Kidney epithelial cell (primary cell): ENCODE data around the gene RBM4B. TPM values are rescaled to one million over a fixed set of nuclear protein-coding genes. Genes with fewer than 3 reads are reported as not detected.

Source experiments
- DNase-seq: peaks from one replicate; pipeline ENCODE4 v3.0.0-alpha.2; 2010; ENCODE audit warnings: low read depth
- H3K27me3 ChIP-seq: 2 replicates; pipeline ENCODE4 v1.6.0; 2011; ENCODE audit warnings: low read length; ENCODE audit not compliant: control insufficient read depth, insufficient read depth
- H3K36me3 ChIP-seq: 2 replicates; pipeline ENCODE4 v1.5.1; 2011; ENCODE audit warnings: low read length; ENCODE audit not compliant: control insufficient read depth, insufficient read depth
- H3K4me3 ChIP-seq: 2 replicates; pipeline ENCODE4 v1.5.1; 2011; ENCODE audit warnings: low read depth, mild to moderate bottlenecking, control low read depth, low read length
- CTCF ChIP-seq: IDR thresholded peaks from 2 replicates; pipeline ENCODE4 v1.5.1; 2011; ENCODE audit warnings: mild to moderate bottlenecking, moderate library complexity, low read length, control low read depth, inconsistent platforms; ENCODE audit not compliant: insufficient read depth, poor library complexity, severe bottlenecking
- total RNA-seq: library from RNA; depleted of rRNA; stranded (reverse); fragments of >200 nt; gene quantifications from 2 replicates; pipeline ENCODE4 v1.2.3, GENCODE V29; 2015

The RBM4B gene
- total RNA-seq, 1 donor from 2014 or later = 17.4 TPM

- TF ChIP-seq CTCF = no peak
- Histone ChIP-seq H3K36me3 (peaks cover 16% of the 10 kb centered on the region), H3K4me3 (no peak overlapping the region), H3K27me3 (no peaks in the 10 kb centered on the region)
- DNase-seq = no peak
These were observed 48.3 kb downstream of the RBM4B start for GRCh38 chr11:66629356-66629755.

GRCh38 chr11:66628061-66628603, 49.6 kb downstream of the RBM4B start:
- no peak for TF ChIP-seq CTCF
- H3K4me3 ChIP-seq = no peak overlapping the region
- DNase-seq = no peak
- peaks cover 16% of the 10 kb centered on the region for H3K36me3 ChIP-seq
- H3K27me3 ChIP-seq = no peaks in the 10 kb centered on the region

GRCh38 chr11:66626926-66627325, 50.8 kb downstream of the RBM4B start:
- TF ChIP-seq CTCF = no peak
- no peaks in the 10 kb centered on the region for H3K27me3 ChIP-seq
- H3K36me3 ChIP-seq = peaks cover 16% of the 10 kb centered on the region
- no peak overlapping the region for H3K4me3 ChIP-seq
- no peak for DNase-seq

- Histone ChIP-seq H3K4me3 (no peak overlapping the region), H3K27me3 (no peaks in the 10 kb centered on the region), H3K36me3 (peaks cover 16% of the 10 kb centered on the region)
- no peak for TF ChIP-seq CTCF
- DNase-seq = no peak
These were observed 51.3 kb downstream of the RBM4B start for GRCh38 chr11:66626382-66626781.

- no peaks in the 10 kb centered on the region for H3K27me3 ChIP-seq
- no peak for DNase-seq
- peaks cover 16% of the 10 kb centered on the region for H3K36me3 ChIP-seq
- TF ChIP-seq CTCF = no peak
- no peak overlapping the region for H3K4me3 ChIP-seq
These were observed 51.9 kb downstream of the RBM4B start for GRCh38 chr11:66625752-66626149.

GRCh38 chr11:66625041-66625751, 52.5 kb downstream of the RBM4B start:
- no peak for TF ChIP-seq CTCF
- DNase-seq = no peak
- Histone ChIP-seq H3K36me3 (peaks cover 16% of the 10 kb centered on the region), H3K27me3 (no peaks in the 10 kb centered on the region), H3K4me3 (no peak overlapping the region)
